WTC11 (cell line): ENCODE results near the gene KRTAP25-1. TPM values are rescaled to one million over a fixed set of nuclear protein-coding genes. Genes with fewer than 3 reads are reported as not detected.

Experiments used
- ATAC-seq: fragments of 200-7000 bp; cut with Tn5 transposase; 2 replicates; pipeline ENCODE4 v1.10.0; 2021; ENCODE audit warnings: mild to moderate bottlenecking, moderate library complexity
- CTCF ChIA-PET: fragments of 300-600 bp; sonication (Branson Sonifier 250); formaldehyde crosslinking; loops from one replicate; lab custom pipeline; 2021; ENCODE audit warnings: antibody characterized with exemption; lab: Charles Lee
- POLR2A ChIA-PET: fragments of 350-600 bp; sonication (Branson Sonifier 250); formaldehyde crosslinking; loops from one replicate; lab custom pipeline; 2021; ENCODE audit warnings: antibody characterized with exemption; lab: Charles Lee
- DNase-seq: peaks from one replicate; pipeline ENCODE4 v3.0.0; 2021; ENCODE audit warnings: low spot score
- H3K27ac Mint-ChIP-seq: 2 replicates; pipeline ENCODE4 v1.8.0; 2021; ENCODE audit warnings: mixed read lengths
- H3K27me3 Mint-ChIP-seq: 2 replicates; pipeline ENCODE4 v1.8.0; 2021; ENCODE audit warnings: low read depth, mild to moderate bottlenecking, moderate library complexity, mixed read lengths
- H3K36me3 Mint-ChIP-seq: 2 replicates; pipeline ENCODE4 v1.8.0; 2021; ENCODE audit warnings: mixed read lengths
- H3K4me1 Mint-ChIP-seq: 2 replicates; pipeline ENCODE4 v1.8.0; 2022; ENCODE audit warnings: mixed read lengths
- H3K4me3 Mint-ChIP-seq: 2 replicates; pipeline ENCODE4 v1.8.0; 2021; ENCODE audit warnings: mild to moderate bottlenecking, moderate library complexity, mixed read lengths
- H3K9me3 Mint-ChIP-seq: 2 replicates; pipeline ENCODE4 v1.8.0; 2021; ENCODE audit warnings: mixed read lengths
- ATF3 ChIP-seq: sonication (generic); formaldehyde crosslinking; conservative IDR thresholded peaks from 2 replicates; pipeline ENCODE4 v1.8.1; 2022; ENCODE audit warnings: mild to moderate bottlenecking, missing genetic modification reagents
- ATF6 ChIP-seq: sonication (generic); formaldehyde crosslinking; IDR thresholded peaks from 2 replicates; pipeline ENCODE4 v1.8.1; 2023; ENCODE audit warnings: mild to moderate bottlenecking, missing genetic modification reagents
- CREB1 ChIP-seq: sonication (generic); formaldehyde crosslinking; IDR thresholded peaks from 2 replicates; pipeline ENCODE4 v1.8.0; 2023; ENCODE audit warnings: mild to moderate bottlenecking, missing genetic modification reagents
- CREM ChIP-seq: sonication (generic); formaldehyde crosslinking; IDR thresholded peaks from 2 replicates; pipeline ENCODE4 v1.8.1; 2022; ENCODE audit warnings: mild to moderate bottlenecking, missing genetic modification reagents, moderate library complexity
- ERG ChIP-seq: fragments of 250-450 bp; sonication (Bioruptor Pico); IDR thresholded peaks from 2 replicates; pipeline ENCODE4 v1.8.0; 2021; ENCODE audit warnings: mild to moderate bottlenecking
- ETV6 ChIP-seq: sonication (generic); formaldehyde crosslinking; IDR thresholded peaks from 2 replicates; pipeline ENCODE4 v1.8.1; 2022; ENCODE audit warnings: mild to moderate bottlenecking, missing genetic modification reagents
- FOXP4 ChIP-seq: sonication (generic); formaldehyde crosslinking; IDR thresholded peaks from 2 replicates; pipeline ENCODE4 v1.8.0; 2022; ENCODE audit warnings: mild to moderate bottlenecking, missing genetic modification reagents
- GTF2I ChIP-seq: fragments of 250-450 bp; sonication (Bioruptor Pico); conservative IDR thresholded peaks from 2 replicates; pipeline ENCODE4 v1.4.0; 2021; ENCODE audit warnings: mild to moderate bottlenecking
- IRF1 ChIP-seq: sonication (generic); formaldehyde crosslinking; IDR thresholded peaks from 2 replicates; pipeline ENCODE4 v1.8.0; 2023; ENCODE audit warnings: missing genetic modification reagents
- KAT7 ChIP-seq: sonication (generic); formaldehyde crosslinking; IDR thresholded peaks from 2 replicates; pipeline ENCODE4 v1.8.1; 2023; ENCODE audit warnings: missing genetic modification reagents, mild to moderate bottlenecking, borderline replicate concordance
- NR3C1 ChIP-seq: sonication (generic); formaldehyde crosslinking; conservative IDR thresholded peaks from 2 replicates; pipeline ENCODE4 v1.8.1; 2023; ENCODE audit warnings: low read depth, mild to moderate bottlenecking, missing genetic modification reagents
- TCF7 ChIP-seq: sonication (generic); formaldehyde crosslinking; IDR thresholded peaks from 2 replicates; pipeline ENCODE4 v1.8.0; 2022; ENCODE audit warnings: mild to moderate bottlenecking, low read depth, missing genetic modification reagents, moderate library complexity
- ZNF671 ChIP-seq: fragments of 250-450 bp; sonication (Bioruptor Pico); IDR thresholded peaks from 2 replicates; pipeline ENCODE4 v1.8.0; 2021; ENCODE audit warnings: mild to moderate bottlenecking
- total RNA-seq: library from RNA; stranded (reverse); gene quantifications from 3 replicates; pipeline ENCODE4 v1.2.3, GENCODE V29; 2021
- TF ChIP-seq, protein P1 (sequence below): fragments of 250-450 bp; sonication (Bioruptor Pico); IDR thresholded peaks from 2 replicates; pipeline ENCODE4 v1.9.0; 2021; ENCODE audit warnings: mild to moderate bottlenecking
- TF ChIP-seq, protein P2 (sequence below): sonication (generic); formaldehyde crosslinking; IDR thresholded peaks from 2 replicates; pipeline ENCODE4 v1.8.1; 2023; ENCODE audit warnings: mild to moderate bottlenecking, missing genetic modification reagents
- TF ChIP-seq, protein P3 (sequence below): sonication (generic); formaldehyde crosslinking; IDR thresholded peaks from 2 replicates; pipeline ENCODE4 v1.8.0; 2022; ENCODE audit warnings: missing genetic modification reagents

Gene KRTAP25-1
- total RNA-seq, 1 experiment from 2014 or later, result not detected

DNA sequence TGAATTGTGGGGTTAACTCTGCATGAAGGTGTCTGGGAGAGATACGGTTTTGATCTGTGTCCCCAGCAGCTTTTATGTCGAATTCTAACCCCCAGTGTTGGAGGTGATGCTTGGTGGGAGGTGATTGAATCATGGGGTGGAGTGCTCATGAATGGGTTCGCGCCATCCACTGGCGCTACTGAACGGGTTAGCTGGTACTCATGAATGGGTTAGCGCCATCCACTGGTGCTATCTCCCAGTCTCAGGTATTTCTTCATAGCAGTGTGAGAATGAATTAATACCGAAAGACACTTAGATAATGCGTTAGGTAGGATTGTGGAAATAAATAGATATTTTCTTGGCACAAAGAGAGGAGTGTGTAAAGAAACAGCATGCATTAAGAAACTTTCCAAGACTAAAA, 40.5 kb downstream of the KRTAP25-1 start:
- no peaks in the 10 kb centered on the region for H3K36me3 Mint-ChIP-seq
- H3K4me3 Mint-ChIP-seq, result no peak overlapping the region
- H3K4me1 Mint-ChIP-seq, result no peaks in the 10 kb centered on the region
- no peak overlapping the region for H3K27ac Mint-ChIP-seq
- H3K9me3 Mint-ChIP-seq, result peaks cover 8% of the 10 kb centered on the region
- ATAC-seq (peak; percentile 65), DNase-seq (no peak)
- ChIA-PET CTCF (no interaction called here), POLR2A (no interaction called here)
- TF ChIP-seq ERG (CRISPR knock-in tag) (no peak), ATF6 (CRISPR knock-in tag) (no peak), TCF7 (CRISPR knock-in tag) (no peak), IRF1 (no peak), KAT7 (no peak), ZNF671 (CRISPR knock-in tag) (no peak), ETV6 (CRISPR knock-in tag) (no peak), ATF3 (CRISPR knock-in tag) (no peak), NR3C1 (no peak), CREB1 (no peak), FOXP4 (CRISPR knock-in tag) (no peak), CREM (CRISPR knock-in tag) (no peak), GTF2I (CRISPR knock-in tag) (no peak)
- TF ChIP-seq, protein P1, sequence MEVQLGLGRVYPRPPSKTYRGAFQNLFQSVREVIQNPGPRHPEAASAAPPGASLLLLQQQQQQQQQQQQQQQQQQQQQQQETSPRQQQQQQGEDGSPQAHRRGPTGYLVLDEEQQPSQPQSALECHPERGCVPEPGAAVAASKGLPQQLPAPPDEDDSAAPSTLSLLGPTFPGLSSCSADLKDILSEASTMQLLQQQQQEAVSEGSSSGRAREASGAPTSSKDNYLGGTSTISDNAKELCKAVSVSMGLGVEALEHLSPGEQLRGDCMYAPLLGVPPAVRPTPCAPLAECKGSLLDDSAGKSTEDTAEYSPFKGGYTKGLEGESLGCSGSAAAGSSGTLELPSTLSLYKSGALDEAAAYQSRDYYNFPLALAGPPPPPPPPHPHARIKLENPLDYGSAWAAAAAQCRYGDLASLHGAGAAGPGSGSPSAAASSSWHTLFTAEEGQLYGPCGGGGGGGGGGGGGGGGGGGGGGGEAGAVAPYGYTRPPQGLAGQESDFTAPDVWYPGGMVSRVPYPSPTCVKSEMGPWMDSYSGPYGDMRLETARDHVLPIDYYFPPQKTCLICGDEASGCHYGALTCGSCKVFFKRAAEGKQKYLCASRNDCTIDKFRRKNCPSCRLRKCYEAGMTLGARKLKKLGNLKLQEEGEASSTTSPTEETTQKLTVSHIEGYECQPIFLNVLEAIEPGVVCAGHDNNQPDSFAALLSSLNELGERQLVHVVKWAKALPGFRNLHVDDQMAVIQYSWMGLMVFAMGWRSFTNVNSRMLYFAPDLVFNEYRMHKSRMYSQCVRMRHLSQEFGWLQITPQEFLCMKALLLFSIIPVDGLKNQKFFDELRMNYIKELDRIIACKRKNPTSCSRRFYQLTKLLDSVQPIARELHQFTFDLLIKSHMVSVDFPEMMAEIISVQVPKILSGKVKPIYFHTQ (CRISPR knock-in tag), result no peak
- TF ChIP-seq, protein P2, sequence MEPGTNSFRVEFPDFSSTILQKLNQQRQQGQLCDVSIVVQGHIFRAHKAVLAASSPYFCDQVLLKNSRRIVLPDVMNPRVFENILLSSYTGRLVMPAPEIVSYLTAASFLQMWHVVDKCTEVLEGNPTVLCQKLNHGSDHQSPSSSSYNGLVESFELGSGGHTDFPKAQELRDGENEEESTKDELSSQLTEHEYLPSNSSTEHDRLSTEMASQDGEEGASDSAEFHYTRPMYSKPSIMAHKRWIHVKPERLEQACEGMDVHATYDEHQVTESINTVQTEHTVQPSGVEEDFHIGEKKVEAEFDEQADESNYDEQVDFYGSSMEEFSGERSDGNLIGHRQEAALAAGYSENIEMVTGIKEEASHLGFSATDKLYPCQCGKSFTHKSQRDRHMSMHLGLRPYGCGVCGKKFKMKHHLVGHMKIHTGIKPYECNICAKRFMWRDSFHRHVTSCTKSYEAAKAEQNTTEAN (CRISPR knock-in tag), result no peak
- TF ChIP-seq, protein P3, sequence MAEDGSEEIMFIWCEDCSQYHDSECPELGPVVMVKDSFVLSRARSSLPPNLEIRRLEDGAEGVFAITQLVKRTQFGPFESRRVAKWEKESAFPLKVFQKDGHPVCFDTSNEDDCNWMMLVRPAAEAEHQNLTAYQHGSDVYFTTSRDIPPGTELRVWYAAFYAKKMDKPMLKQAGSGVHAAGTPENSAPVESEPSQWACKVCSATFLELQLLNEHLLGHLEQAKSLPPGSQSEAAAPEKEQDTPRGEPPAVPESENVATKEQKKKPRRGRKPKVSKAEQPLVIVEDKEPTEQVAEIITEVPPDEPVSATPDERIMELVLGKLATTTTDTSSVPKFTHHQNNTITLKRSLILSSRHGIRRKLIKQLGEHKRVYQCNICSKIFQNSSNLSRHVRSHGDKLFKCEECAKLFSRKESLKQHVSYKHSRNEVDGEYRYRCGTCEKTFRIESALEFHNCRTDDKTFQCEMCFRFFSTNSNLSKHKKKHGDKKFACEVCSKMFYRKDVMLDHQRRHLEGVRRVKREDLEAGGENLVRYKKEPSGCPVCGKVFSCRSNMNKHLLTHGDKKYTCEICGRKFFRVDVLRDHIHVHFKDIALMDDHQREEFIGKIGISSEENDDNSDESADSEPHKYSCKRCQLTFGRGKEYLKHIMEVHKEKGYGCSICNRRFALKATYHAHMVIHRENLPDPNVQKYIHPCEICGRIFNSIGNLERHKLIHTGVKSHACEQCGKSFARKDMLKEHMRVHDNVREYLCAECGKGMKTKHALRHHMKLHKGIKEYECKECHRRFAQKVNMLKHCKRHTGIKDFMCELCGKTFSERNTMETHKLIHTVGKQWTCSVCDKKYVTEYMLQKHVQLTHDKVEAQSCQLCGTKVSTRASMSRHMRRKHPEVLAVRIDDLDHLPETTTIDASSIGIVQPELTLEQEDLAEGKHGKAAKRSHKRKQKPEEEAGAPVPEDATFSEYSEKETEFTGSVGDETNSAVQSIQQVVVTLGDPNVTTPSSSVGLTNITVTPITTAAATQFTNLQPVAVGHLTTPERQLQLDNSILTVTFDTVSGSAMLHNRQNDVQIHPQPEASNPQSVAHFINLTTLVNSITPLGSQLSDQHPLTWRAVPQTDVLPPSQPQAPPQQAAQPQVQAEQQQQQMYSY (CRISPR knock-in tag), result no peak
- no peaks in the 10 kb centered on the region; the same call in 1 of the 2 replicates for H3K27me3 Mint-ChIP-seq
